K562 (cell line): ENCODE data around the gene SVIP. TPM values are rescaled to one million over a fixed set of nuclear protein-coding genes. Genes with fewer than 3 reads are reported as not detected.

Experiments used
- ATAC-seq: fragments of 200-7000 bp; cut with Tn5 transposase; 3 replicates; pipeline ENCODE4 v1.9.1; 2020; ENCODE audit warnings: moderate library complexity
- BruUV-seq: library from RNA; stranded (reverse); fragments of 400-500 nt; replicated peaks from 2 replicates; lab custom pipeline; 2021; lab: Mats Ljungman, UMichigan
- CTCF ChIA-PET: fragments of 300-600 bp; formaldehyde crosslinking; extraction: SDS; loops from one replicate; lab custom pipeline; 2021; ENCODE audit warnings: low intra/inter-chr PET ratio; lab: Yijun Ruan, JAX
- POLR2A ChIA-PET: fragments of 300-600, 350-650 bp; sonication (Branson Sonifier 250); formaldehyde crosslinking; extraction: SDS; loops from one replicate; lab custom pipeline; 2021; ENCODE audit warnings: antibody characterized with exemption, inconsistent platforms; lab: Yijun Ruan, JAX
- DNase-seq, 4 experiments: peaks; one replicate each; pipeline versions ENCODE4 v3.0.0 to v3.0.0-alpha.2; 2011 to 2018; ENCODE audit warnings: low spot score in 3 of 4, mixed read lengths in 3 of 4; ENCODE audit errors: extremely low read depth in 1 of 4
- FAIRE-seq: peaks from 2 replicates; lab custom pipeline; 2011; peaks lifted over from hg19 to GRCh38; lab: Jason Lieb, UNC
- H2AFZ ChIP-seq: 2 replicates; pipeline ENCODE4 v1.6.0; 2011; ENCODE audit warnings: low read depth, low read length, control low read depth, inconsistent platforms
- H3K27ac ChIP-seq: fragments of 200-600 bp; 3 replicates; pipeline ENCODE4 v1.8.0; 2011; ENCODE audit warnings: low read depth, mild to moderate bottlenecking, control low read depth, inconsistent platforms, low read length, moderate library complexity, mixed read lengths; ENCODE audit errors: extremely low read depth
- H3K27me3 ChIP-seq, 2 experiments: fragments of 300-600 bp in 1 of 2; 2 replicates in 1 of 2; 3 replicates in 1 of 2; pipeline versions ENCODE4 v1.6.0 to v1.8.0; 2011; ENCODE audit warnings: inconsistent platforms in 2 of 2, low read length in 2 of 2, mild to moderate bottlenecking in 1 of 2, mixed read lengths in 1 of 2, moderate library complexity in 1 of 2; ENCODE audit not compliant: control insufficient read depth in 2 of 2, insufficient read depth in 2 of 2
- H3K36me3 ChIP-seq: fragments of 300-600 bp; 3 replicates; pipeline ENCODE4 v1.8.0; 2011; ENCODE audit warnings: mild to moderate bottlenecking, low read length, inconsistent platforms; ENCODE audit not compliant: control insufficient read depth, insufficient read depth
- H3K4me1 ChIP-seq, 2 experiments: fragments of 200-600 bp in 1 of 2; replicated peaks in 1 of 2; 2 replicates in 1 of 2; 3 replicates in 1 of 2; pipeline versions ENCODE4 v1.5.1 to v1.8.0; 2011; ENCODE audit warnings: inconsistent platforms in 2 of 2, low read length in 2 of 2, mild to moderate bottlenecking in 1 of 2, mixed read lengths in 1 of 2, moderate library complexity in 1 of 2; ENCODE audit not compliant: control insufficient read depth in 2 of 2, insufficient read depth in 2 of 2
- H3K4me2 ChIP-seq: 2 replicates; pipeline ENCODE4 v1.6.1; 2011; ENCODE audit warnings: low read length, control low read depth, inconsistent platforms, mixed read lengths; ENCODE audit not compliant: insufficient read depth
- H3K4me3 ChIP-seq: fragments of 200-600 bp; sonication (generic), shearing (Covaris generic); 2 replicates; pipeline ENCODE4 v1.5.1; 2016; ENCODE audit warnings: control low read depth, inconsistent platforms
- H3K79me2 ChIP-seq: fragments of 200-600 bp; 3 replicates; pipeline ENCODE4 v1.8.0; 2011; ENCODE audit warnings: low read length, inconsistent platforms; ENCODE audit not compliant: control insufficient read depth, insufficient read depth
- H3K9ac ChIP-seq, 2 experiments: 2 replicates each; pipeline versions ENCODE4 v1.6.0 to v1.6.1; 2011; ENCODE audit warnings: low read depth in 2 of 2, low read length in 2 of 2, control low read depth in 1 of 2, inconsistent platforms in 1 of 2, mild to moderate bottlenecking in 1 of 2, mixed read lengths in 1 of 2; ENCODE audit not compliant: insufficient read depth in 1 of 2
- H3K9me1 ChIP-seq: one replicate; pipeline ENCODE4 v1.6.0; 2011; ENCODE audit warnings: inconsistent platforms, mild to moderate bottlenecking, low read length, moderate library complexity; ENCODE audit not compliant: control insufficient read depth, insufficient read depth
- H3K9me3 ChIP-seq: replicated peaks from 2 replicates; pipeline ENCODE4 v1.5.1; 2011; ENCODE audit warnings: low read depth, low read length, inconsistent platforms; ENCODE audit not compliant: control insufficient read depth, insufficient read depth
- H4K20me1 ChIP-seq: replicated peaks from 2 replicates; pipeline ENCODE4 v1.6.1; 2011; ENCODE audit warnings: low read length, inconsistent platforms, mixed read lengths; ENCODE audit not compliant: control insufficient read depth, insufficient read depth
- E2F3 ChIP-seq: fragments of 250-450 bp; sonication (Bioruptor Pico); IDR thresholded peaks from 2 replicates; pipeline ENCODE4 v1.4.0; 2020; ENCODE audit warnings: mild to moderate bottlenecking
- EP400 ChIP-seq: fragments of 450-650 bp; IDR thresholded peaks from 2 replicates; pipeline ENCODE4 v1.6.1; 2017; ENCODE audit warnings: antibody characterized with exemption, mild to moderate bottlenecking, moderate library complexity
- HDAC6 ChIP-seq: IDR thresholded peaks from 2 replicates; pipeline ENCODE4 v1.6.1; 2012; ENCODE audit warnings: low read depth, mild to moderate bottlenecking, control low read depth, inconsistent platforms, low read length, moderate library complexity
- MECOM ChIP-seq: fragments of 250-450 bp; sonication (Bioruptor Pico); IDR thresholded peaks from 2 replicates; pipeline ENCODE4 v1.8.0; 2022; ENCODE audit warnings: inconsistent platforms
- NCOA6 ChIP-seq: fragments of 450-650 bp; IDR thresholded peaks from 2 replicates; pipeline ENCODE4 v1.6.1; 2017; ENCODE audit warnings: mild to moderate bottlenecking
- RB1 ChIP-seq: fragments of 450-650 bp; IDR thresholded peaks from 2 replicates; pipeline ENCODE4 v1.6.1; 2017; ENCODE audit warnings: low read depth, mild to moderate bottlenecking
- SMAD4 ChIP-seq: fragments of 250-450 bp; sonication (Bioruptor Pico); conservative IDR thresholded peaks from 2 replicates; pipeline ENCODE4 v1.8.0; 2021; ENCODE audit warnings: inconsistent platforms, mild to moderate bottlenecking, moderate library complexity
- TAF15 ChIP-seq: fragments of 200-400 bp; formaldehyde crosslinking; IDR thresholded peaks from 2 replicates; pipeline ENCODE4 v1.6.1; 2017; ENCODE audit warnings: mild to moderate bottlenecking, low read depth, low read length, moderate library complexity
- TCFL5 ChIP-seq: fragments of 250-450 bp; sonication (Bioruptor Pico); conservative IDR thresholded peaks from 2 replicates; pipeline ENCODE4 v1.6.1; 2021; ENCODE audit warnings: mild to moderate bottlenecking, moderate library complexity, matching md5 sums
- WGBS: fragments of 100-300 bp; shearing (Covaris generic); methylation state at CpG from one replicate; pipeline ENCODE4 v1.1.6; 2016; ENCODE audit warnings: low coverage, mixed read lengths; ENCODE audit not compliant: insufficient coverage; ENCODE audit errors: missing lambda C conversion rate; 5-methylcytosine and 5-hydroxymethylcytosine counted together
- in situ Hi-C: fragments of 300-500 bp; cut with MboI; formaldehyde crosslinking; loops from 4 replicates; pipeline ENCODE4 v1.15.0; 2018; ENCODE audit warnings: inconsistent platforms, mixed read lengths
- intact Hi-C: fragments of 100-400 bp; cut with micrococcal nuclease; formaldehyde crosslinking; loops from 2 replicates; pipeline ENCODE4 v1.14.2; 2022
- polyA plus RNA-seq, 8 experiments: library from polyadenylated mRNA; depleted of rRNA in 4 of 8; stranded (reverse) in 5 of 8; unstranded in 3 of 8; fragments of >200 nt; fragmentation: Nextera tagmentation in 2 of 8; fragmentation: Illumina TruSeq in 1 of 8; extraction: Ambion mirVana in 2 of 8; extraction: Trizol in 1 of 8; gene quantifications; 2 replicates each; pipeline versions ENCODE4 v1.2.1 to v1.2.3, GENCODE V29; 2011 to 2014; ENCODE audit warnings: inconsistent platforms in 1 of 8, missing spikeins in 1 of 8
- total RNA-seq, 7 experiments: library from RNA; depleted of rRNA in 6 of 7; stranded (reverse); fragments of >200 nt in 6 of 7; fragmentation: Illumina TruSeq in 2 of 7; extraction: Trizol in 2 of 7; gene quantifications; 2 replicates each; pipeline versions ENCODE4 v1.2.1 to v1.2.3, GENCODE V29; 2011 to 2021; ENCODE audit warnings: low replicate concordance in 1 of 7
- TF ChIP-seq, protein P1 (sequence below): fragments of 450-650 bp; IDR thresholded peaks from 2 replicates; pipeline ENCODE4 v1.6.1; 2017; ENCODE audit warnings: mild to moderate bottlenecking, moderate library complexity
- TF ChIP-seq, protein P2 (sequence below): sonication (generic); formaldehyde crosslinking; IDR thresholded peaks from 2 replicates; pipeline ENCODE4 v1.8.0; 2023; ENCODE audit warnings: mild to moderate bottlenecking, missing genetic modification reagents
- TF ChIP-seq, protein P3 (sequence below): fragments of 450-650 bp; IDR thresholded peaks from 2 replicates; pipeline ENCODE4 v1.6.1; 2018; ENCODE audit not compliant: partially characterized antibody
- TF ChIP-seq, protein P4 (sequence below): fragments of 450-650 bp; formaldehyde crosslinking; IDR thresholded peaks from 2 replicates; pipeline ENCODE4 v1.4.0; 2020; ENCODE audit warnings: mild to moderate bottlenecking, mixed read lengths

SVIP gene
- total and polyA plus RNA-seq, 9 of the 15 experiments (the other 6 are each of a cell fraction or from before 2014, with no cell fraction given): 17.9 to 62.5 (median 47.5) TPM

DNA sequence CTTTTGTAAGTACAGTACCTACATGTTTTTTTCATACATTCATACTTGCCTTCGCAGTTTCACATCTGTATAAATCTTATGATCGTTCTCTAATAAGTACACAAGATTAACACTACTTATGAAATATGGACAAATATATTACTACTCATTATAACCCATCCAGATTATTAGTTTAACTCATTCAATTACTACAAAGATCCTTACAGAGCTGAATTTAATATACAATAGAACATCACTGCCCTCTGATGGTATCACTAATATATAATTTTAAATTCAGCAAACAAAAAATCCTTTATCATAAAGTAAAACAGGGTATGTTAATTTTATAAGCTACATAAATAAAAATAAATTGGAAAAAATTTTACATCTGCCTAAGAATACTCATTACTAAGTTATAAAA, 7.4 kb downstream of the SVIP start:
- H3K27ac ChIP-seq: no peak overlapping the region
- no peak overlapping the region for H3K4me2 ChIP-seq
- no peak overlapping the region for H3K4me3 ChIP-seq
- no peaks in the 10 kb centered on the region for H4K20me1 ChIP-seq
- BruUV-seq: no TSS peak
- DNase-seq: no peak
- no peak for FAIRE-seq
- H3K4me1 ChIP-seq: no peaks in the 10 kb centered on the region
- no peaks in the 10 kb centered on the region for H3K9me3 ChIP-seq
- intact Hi-C loops (no loop called here), in situ Hi-C loops (no loop called here)
- H3K27me3 ChIP-seq: no peaks in the 10 kb centered on the region
- H3K9me1 ChIP-seq: no peaks in the 10 kb centered on the region
- ChIA-PET POLR2A (no interaction called here), CTCF (no interaction called here)
- H3K79me2 ChIP-seq: peaks cover 2% of the 10 kb centered on the region; the same call in 1 of the 3 replicates
- ATAC-seq: no peak
- WGBS: 92% methylated on average over 2 of the region's 2 CpGs
- no peak overlapping the region for H2AFZ ChIP-seq
- H3K36me3 ChIP-seq: peaks cover 56% of the 10 kb centered on the region
- no peak overlapping the region for H3K9ac ChIP-seq
- TF ChIP-seq, protein P1, sequence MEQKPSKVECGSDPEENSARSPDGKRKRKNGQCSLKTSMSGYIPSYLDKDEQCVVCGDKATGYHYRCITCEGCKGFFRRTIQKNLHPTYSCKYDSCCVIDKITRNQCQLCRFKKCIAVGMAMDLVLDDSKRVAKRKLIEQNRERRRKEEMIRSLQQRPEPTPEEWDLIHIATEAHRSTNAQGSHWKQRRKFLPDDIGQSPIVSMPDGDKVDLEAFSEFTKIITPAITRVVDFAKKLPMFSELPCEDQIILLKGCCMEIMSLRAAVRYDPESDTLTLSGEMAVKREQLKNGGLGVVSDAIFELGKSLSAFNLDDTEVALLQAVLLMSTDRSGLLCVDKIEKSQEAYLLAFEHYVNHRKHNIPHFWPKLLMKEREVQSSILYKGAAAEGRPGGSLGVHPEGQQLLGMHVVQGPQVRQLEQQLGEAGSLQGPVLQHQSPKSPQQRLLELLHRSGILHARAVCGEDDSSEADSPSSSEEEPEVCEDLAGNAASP: no peak
- TF ChIP-seq RB1 (no peak), SMAD4 (CRISPR knock-in tag) (no peak), TAF15 (no peak), MECOM (CRISPR knock-in tag) (no peak), TCFL5 (CRISPR knock-in tag) (no peak), EP400 (no peak), HDAC6 (no peak), NCOA6 (no peak), E2F3 (CRISPR knock-in tag) (no peak)
- TF ChIP-seq, protein P2, sequence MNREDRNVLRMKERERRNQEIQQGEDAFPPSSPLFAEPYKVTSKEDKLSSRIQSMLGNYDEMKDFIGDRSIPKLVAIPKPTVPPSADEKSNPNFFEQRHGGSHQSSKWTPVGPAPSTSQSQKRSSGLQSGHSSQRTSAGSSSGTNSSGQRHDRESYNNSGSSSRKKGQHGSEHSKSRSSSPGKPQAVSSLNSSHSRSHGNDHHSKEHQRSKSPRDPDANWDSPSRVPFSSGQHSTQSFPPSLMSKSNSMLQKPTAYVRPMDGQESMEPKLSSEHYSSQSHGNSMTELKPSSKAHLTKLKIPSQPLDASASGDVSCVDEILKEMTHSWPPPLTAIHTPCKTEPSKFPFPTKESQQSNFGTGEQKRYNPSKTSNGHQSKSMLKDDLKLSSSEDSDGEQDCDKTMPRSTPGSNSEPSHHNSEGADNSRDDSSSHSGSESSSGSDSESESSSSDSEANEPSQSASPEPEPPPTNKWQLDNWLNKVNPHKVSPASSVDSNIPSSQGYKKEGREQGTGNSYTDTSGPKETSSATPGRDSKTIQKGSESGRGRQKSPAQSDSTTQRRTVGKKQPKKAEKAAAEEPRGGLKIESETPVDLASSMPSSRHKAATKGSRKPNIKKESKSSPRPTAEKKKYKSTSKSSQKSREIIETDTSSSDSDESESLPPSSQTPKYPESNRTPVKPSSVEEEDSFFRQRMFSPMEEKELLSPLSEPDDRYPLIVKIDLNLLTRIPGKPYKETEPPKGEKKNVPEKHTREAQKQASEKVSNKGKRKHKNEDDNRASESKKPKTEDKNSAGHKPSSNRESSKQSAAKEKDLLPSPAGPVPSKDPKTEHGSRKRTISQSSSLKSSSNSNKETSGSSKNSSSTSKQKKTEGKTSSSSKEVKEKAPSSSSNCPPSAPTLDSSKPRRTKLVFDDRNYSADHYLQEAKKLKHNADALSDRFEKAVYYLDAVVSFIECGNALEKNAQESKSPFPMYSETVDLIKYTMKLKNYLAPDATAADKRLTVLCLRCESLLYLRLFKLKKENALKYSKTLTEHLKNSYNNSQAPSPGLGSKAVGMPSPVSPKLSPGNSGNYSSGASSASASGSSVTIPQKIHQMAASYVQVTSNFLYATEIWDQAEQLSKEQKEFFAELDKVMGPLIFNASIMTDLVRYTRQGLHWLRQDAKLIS: no peak
- TF ChIP-seq, protein P3, sequence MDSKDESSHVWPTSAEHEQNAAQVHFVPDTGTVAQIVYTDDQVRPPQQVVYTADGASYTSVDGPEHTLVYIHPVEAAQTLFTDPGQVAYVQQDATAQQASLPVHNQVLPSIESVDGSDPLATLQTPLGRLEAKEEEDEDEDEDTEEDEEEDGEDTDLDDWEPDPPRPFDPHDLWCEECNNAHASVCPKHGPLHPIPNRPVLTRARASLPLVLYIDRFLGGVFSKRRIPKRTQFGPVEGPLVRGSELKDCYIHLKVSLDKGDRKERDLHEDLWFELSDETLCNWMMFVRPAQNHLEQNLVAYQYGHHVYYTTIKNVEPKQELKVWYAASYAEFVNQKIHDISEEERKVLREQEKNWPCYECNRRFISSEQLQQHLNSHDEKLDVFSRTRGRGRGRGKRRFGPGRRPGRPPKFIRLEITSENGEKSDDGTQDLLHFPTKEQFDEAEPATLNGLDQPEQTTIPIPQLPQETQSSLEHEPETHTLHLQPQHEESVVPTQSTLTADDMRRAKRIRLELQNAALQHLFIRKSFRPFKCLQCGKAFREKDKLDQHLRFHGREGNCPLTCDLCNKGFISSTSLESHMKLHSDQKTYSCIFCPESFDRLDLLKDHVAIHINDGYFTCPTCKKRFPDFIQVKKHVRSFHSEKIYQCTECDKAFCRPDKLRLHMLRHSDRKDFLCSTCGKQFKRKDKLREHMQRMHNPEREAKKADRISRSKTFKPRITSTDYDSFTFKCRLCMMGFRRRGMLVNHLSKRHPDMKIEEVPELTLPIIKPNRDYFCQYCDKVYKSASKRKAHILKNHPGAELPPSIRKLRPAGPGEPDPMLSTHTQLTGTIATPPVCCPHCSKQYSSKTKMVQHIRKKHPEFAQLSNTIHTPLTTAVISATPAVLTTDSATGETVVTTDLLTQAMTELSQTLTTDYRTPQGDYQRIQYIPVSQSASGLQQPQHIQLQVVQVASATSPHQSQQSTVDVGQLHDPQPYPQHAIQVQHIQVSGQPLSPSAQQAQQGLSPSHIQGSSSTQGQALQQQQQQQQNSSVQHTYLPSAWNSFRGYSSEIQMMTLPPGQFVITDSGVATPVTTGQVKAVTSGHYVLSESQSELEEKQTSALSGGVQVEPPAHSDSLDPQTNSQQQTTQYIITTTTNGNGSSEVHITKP: no peak
- TF ChIP-seq, protein P4, sequence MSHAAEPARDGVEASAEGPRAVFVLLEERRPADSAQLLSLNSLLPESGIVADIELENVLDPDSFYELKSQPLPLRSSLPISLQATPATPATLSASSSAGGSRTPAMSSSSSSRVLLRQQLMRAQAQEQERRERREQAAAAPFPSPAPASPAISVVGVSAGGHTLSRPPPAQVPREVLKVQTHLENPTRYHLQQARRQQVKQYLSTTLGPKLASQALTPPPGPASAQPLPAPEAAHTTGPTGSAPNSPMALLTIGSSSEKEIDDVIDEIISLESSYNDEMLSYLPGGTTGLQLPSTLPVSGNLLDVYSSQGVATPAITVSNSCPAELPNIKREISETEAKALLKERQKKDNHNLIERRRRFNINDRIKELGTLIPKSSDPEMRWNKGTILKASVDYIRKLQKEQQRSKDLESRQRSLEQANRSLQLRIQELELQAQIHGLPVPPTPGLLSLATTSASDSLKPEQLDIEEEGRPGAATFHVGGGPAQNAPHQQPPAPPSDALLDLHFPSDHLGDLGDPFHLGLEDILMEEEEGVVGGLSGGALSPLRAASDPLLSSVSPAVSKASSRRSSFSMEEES (CRISPR knock-in tag): no peak
